Right forelimb (tissue), 1 donor: ENCODE data around the gene KCNG2.

Source experiments
- DNase-seq: peaks from one replicate; pipeline ENCODE4 v3.0.0-alpha.2; 2018

The KCNG2 gene

GRCh38 chr18:79769698-79770500 is 27.8 kb upstream of the KCNG2 start:
- DNase-seq = no peak

DNA sequence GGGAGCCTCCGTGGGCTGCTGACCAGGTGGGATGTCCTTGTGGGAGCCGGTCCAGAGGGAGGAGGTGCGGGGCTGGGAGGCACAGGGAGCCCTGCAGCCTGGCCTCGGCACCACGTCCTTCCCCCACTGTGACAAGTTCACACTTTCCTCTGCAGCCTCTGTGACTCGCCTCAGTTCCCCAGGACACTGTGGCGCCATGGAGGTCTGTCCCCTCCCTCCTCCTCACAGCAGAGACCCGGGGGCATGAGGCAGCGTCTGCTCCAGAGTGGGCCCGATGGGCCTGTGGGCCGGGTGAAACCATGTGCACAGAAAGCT is 27.3 kb upstream of the KCNG2 start:
- DNase-seq = no peak

GRCh38 chr18:79770826-79771225 is 26.9 kb upstream of the KCNG2 start:
- DNase-seq = no peak

DNA sequence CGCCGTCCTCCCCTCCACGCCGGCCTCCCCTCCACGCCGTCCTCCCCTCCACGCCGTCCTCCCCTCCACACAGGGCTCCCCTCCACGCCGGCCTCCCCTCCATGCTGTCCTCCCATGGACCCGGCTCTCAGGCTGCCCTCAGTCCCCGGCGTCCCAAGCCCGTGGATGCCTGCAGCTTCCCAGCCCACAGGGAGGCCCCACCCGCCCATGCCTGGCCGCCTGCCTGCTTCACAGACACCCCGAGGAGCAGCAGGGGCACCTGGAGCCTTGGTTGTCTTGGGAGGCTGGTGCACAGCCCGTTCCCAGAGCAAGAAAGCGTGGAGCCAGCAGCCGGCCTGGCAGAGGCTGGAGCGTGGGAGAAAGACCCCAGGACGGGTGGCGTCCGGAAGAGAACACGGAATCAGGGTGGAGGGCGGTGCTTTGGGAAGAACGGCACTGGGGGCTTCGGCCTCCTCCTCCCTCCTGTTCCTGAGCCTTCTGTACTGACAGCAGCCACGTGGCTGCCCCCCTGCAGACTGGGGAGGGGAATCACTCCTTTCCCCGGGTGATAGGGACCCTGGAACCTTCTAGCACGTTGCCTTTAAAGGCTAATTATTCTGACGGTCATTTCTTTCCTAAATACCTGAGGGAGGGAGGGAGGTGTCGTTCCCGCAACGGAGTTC is 26.2 kb upstream of the KCNG2 start:
- no peak for DNase-seq

GRCh38 chr18:79772108-79772864 is 25.5 kb upstream of the KCNG2 start:
- DNase-seq = no peak

- DNase-seq = no peak
Measured at GRCh38 chr18:79772865-79773696, 24.7 kb upstream of the KCNG2 start.

DNA sequence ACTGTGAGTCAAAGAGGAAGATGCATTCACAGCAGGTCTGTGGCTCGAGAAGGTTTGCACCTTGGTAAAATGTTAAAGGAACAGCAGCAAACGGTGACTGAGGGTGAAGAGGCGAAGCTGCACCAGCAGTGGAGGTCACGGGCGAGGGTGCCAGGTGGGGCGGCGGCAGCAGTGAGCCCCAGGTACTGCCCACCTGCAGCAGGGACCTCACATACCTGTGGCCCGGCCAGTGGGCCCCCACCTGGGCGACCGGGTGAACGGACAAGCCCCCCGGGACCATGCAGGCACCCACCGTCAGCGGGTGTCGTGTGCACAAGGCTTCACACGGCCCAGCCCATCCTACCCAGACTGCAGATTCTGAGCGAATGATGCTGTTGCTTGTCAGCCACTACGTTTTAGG is 23.6 kb upstream of the KCNG2 start:
- DNase-seq = peak; percentile 20

DNA sequence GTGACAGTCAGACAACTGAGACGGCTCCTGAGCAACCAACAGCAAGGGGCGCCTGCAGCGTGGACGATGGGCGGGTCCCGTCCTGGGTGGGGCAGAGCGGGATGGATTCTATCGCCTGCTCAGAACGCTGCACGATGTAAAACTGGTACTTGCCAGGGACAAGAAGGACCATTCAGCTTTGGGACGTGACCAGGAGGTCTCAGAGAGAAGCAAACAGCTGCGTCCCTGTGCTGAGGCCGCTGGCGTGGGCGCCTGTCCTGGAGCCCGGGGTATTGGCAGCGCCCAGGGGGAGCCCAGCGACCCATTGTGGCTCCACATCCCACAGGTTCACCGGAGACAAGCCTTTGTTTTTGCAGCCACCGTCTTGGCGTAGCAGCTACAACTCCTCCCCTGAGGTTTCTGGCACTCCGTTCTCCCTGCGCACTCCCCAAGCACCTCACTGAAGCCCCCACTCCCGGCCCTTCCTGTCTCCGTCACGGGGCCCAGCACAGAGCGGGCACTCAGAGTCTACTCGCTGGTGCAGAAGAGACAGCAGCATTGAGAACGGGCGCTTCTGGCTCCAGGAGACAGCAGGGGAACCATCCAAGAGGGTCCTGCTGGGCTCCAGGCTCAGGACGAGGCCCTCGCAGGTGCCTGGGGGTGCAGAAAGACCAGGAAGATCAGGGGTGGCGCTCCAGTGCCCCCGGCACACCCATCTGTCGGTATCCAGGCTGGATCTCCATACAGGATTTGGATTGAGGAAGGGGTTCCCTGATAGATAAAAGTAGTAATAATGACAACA is 22.1 kb upstream of the KCNG2 start:
- no peak for DNase-seq

GRCh38 chr18:79776674-79777073 is 21.1 kb upstream of the KCNG2 start:
- DNase-seq = no peak

- no peak for DNase-seq
Measured at GRCh38 chr18:79778291-79778791, 19.4 kb upstream of the KCNG2 start.

DNA sequence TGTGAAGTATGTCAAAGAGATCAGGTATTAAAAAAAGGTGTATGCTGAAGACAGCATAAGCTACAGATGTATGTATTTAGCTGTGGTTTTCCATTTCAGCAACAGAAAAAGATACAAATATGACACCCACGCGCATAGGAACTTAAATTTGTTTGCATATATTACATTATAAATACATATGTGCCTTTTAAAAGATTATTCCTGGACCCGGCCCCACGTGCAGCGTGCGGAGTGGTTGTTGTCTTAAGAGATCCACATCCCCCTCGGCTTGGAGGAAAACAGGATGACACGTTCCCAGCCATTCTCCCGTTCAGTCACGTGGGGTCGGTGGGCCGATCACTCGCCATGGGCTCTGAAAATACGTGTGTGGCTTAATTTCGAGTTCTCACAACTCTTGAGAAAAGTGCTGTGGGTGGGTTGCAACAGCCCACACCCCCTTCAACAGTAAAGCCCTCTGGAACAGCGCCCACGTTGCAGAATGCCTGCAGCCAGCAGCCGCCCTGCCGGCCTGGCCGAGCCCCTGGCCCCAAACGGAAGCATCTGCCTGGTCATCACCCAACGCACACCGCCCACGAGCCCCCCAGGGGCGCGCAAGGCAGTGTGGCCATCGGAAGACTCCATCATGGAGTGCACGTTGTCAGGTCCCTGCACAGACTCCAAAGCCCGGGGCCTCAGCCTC is 18.6 kb upstream of the KCNG2 start:
- DNase-seq = no peak

- peak; percentile 32 for DNase-seq
Measured at GRCh38 chr18:79779700-79780190, 18.0 kb upstream of the KCNG2 start.

DNA sequence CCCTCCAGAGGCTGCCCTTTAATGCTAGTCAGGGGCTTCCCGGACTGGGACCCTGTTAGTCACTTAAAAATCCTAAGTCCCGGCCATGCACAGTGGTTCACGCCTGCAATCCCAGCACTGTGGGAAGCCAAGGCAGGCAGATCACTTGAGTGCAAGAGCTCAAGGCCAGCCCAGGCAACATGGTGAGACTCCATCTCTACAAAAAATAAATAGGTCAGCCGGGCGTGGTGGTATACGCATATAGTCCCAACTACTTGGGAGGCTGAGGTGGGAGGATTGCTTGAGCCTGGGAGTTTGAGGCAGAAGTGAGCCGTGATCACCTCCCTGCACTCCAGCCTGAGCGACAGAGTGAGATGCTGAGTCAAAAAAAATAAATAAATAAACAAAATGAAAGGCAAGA is 17.2 kb upstream of the KCNG2 start:
- DNase-seq = no peak

DNA sequence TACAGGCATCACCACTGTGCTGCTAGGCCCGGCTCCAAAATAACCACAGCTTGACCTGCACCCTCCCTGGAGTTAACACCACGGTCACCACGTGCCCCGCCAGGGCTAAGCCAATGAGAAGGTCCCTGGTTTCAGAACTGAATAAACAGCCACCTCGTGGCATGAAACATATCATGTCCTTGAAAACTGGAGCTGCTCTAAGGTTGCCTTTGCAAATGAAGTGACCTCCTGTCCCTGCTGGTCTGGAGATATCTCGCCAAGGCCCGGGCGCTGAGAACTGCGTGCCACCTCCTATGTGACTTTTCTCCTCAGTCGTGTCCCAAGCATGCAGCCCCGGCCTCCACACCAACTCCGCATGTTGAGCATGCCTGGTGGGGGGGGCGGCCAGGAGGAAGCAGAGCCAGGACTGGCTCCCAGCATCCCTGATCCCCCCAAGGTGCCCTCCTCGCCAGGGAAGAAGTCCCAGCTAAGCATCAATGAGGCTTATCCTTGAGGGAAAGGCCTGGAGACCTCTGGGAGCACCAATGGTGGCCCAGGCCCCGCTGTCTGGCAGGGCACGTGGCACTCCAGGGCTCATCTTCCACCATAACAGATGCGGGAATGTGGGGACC is 16.3 kb upstream of the KCNG2 start:
- no peak for DNase-seq

DNA sequence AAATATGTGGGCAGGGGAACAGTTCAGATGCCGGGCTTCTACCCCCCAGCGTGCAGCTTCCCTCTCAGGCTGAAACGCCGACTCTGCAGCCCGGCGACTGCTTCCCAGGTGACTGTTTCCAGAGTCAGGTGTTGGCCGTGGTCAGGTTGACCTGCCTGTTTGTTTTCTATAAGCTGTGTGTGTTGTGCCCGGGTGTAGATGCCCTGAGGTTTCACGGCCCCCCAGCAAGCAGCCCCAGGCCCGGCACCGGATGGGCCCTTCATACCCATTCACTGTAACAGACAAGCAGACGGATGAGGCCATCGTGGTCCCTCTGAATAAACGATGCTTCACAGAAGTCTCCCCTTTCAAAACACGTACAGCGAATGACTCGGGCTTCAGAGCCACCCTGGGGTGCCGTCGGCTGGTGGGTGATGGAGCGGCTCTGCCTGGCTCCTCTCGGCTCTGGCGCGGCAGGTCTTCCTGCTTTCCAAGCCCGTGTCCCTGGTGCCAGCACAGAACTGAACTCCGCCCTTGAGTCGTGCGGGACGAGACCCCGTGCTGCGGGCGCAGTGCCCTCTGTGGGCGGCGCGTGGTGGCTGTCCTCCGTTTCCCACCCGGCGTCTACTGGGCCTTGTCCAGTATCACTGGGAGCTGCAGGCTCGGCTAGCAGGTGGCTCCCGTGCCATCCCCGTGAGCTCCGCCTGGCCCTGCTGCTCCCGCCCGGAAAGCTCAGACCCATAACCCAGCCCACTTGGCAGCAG is 15.0 kb upstream of the KCNG2 start:
- peak; percentile 37 for DNase-seq

DNA sequence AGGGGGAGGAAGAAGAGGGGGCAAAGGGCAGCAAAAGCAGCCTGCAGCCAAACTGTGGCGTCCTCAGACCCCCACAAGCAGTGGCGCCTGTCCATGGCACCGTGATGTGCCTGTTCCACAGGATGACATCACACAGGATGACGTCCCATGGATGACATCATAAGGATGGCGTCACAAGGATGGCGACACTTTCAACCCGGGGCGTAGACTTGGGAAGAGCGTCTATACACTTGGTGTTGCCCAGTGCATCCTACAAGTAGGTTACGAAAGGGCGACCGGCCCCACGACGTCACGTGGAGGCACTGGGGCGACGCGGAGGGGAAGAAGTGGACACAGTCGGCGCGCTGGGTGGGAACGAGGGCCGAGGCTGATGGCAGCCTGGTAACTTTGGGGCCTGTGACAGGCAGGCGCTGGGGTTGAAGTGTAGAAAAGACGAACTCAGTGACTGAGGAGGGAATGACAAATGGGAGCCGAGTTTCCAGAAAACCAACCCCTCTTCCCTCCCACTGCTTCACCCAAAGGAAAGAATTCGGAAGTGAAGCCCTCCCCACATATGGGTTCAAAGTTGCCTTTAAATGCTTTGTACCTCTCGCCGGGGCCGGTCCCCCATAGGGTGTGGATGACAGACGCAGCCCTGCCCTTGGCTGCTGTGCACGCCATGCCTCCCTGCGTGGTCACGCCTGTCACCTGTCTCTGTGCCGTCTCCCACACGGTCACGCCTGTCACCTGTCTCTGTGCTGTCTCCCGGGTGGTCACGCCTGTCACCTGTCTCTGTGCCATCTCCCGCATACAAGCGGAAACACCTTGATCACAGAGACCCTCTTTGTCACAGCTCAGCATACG is 13.4 kb upstream of the KCNG2 start:
- DNase-seq = no peak

GRCh38 chr18:79784965-79785770 is 12.6 kb upstream of the KCNG2 start:
- DNase-seq = no peak

DNA sequence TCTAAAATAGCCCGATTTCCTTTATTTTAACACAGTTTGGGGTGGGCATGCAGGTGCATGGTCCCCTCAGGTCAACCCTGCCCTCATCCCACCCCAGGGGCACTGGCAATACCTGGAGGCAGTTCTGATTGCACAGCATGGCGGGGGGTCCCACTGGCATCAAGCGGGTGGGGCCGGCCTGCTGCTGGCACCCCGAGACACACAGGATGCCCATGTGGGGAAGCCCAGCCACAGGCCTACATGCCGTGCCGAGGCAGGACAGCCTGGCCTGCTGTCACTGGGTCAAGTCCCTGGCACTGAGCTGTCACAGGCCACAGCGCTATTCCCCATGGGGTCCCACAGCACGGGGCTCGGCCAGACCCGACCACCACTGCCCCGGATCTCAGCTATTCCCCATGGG is 11.9 kb upstream of the KCNG2 start:
- no peak for DNase-seq
